Suprapubic skin (tissue), 4 donors: ENCODE data around the gene ATP1A3. TPM values are rescaled to one million over a fixed set of nuclear protein-coding genes. Genes with fewer than 3 reads are reported as not detected.
A peak's percentile ranks its signal among the peaks of the same experiment; 100 is the strongest.

ENCODE experiments used
- DNase-seq, 2 donors: peaks; one replicate each; pipeline ENCODE4 v3.0.0-alpha.2; 2019; ENCODE audit warnings: low spot score in 2 of 2
- H3K27ac ChIP-seq: fragments of 200-600 bp; sonication (generic); one replicate; pipeline ENCODE4 v1.5.1; 2019
- H3K27me3 ChIP-seq: fragments of 200-600 bp; sonication (generic); one replicate; pipeline ENCODE4 v1.5.1; 2019
- H3K36me3 ChIP-seq: fragments of 200-600 bp; sonication (generic); one replicate; pipeline ENCODE4 v1.5.1; 2019
- H3K4me1 ChIP-seq: fragments of 200-600 bp; sonication (generic); one replicate; pipeline ENCODE4 v1.5.1; 2019
- H3K4me3 ChIP-seq: fragments of 200-600 bp; sonication (generic); one replicate; pipeline ENCODE4 v1.5.1; 2019; ENCODE audit warnings: mild to moderate bottlenecking
- H3K9me3 ChIP-seq: fragments of 200-600 bp; sonication (generic); one replicate; pipeline ENCODE4 v1.5.1; 2019
- CTCF ChIP-seq, 2 donors: fragments of 200-600 bp in 1 of 2; fragments of 450-650 bp in 1 of 2; sonication (generic) in 1 of 2; IDR thresholded peaks; one replicate each; pipeline ENCODE4 v1.5.1; 2016 to 2019; ENCODE audit warnings: antibody characterized with exemption in 2 of 2, mild to moderate bottlenecking in 1 of 2, moderate library complexity in 1 of 2
- EP300 ChIP-seq: sonication (generic); formaldehyde crosslinking; IDR thresholded peaks from one replicate; pipeline ENCODE4 v1.6.1; 2017; ENCODE audit warnings: antibody characterized with exemption
- POLR2A ChIP-seq, 2 donors: fragments of 450-650 bp; IDR thresholded peaks; one replicate each; pipeline ENCODE4 v1.6.1; 2017; ENCODE audit warnings: antibody characterized with exemption in 2 of 2, mild to moderate bottlenecking in 2 of 2, moderate library complexity in 2 of 2
- POLR2AphosphoS5 ChIP-seq, 3 donors: sonication (generic); formaldehyde crosslinking; IDR thresholded peaks; one replicate each; pipeline ENCODE4 v1.6.1; 2017; ENCODE audit warnings: antibody characterized with exemption in 3 of 3
- WGBS: methylation state at CpG from one replicate; pipeline ENCODE4 v1.1.5; 2018; 5-methylcytosine and 5-hydroxymethylcytosine counted together
- total RNA-seq, 4 donors: library from RNA; depleted of rRNA; stranded (reverse); fragments of >200 nt; gene quantifications; one replicate each; pipeline ENCODE4 v1.1.0, GENCODE V29; 2016

The ATP1A3 gene
- total RNA-seq, 4 donors from 2014 or later = not detected

- 19% methylated on average over 19 of the region's 55 CpGs for WGBS
- H3K9me3 ChIP-seq = no peaks in the 10 kb centered on the region
- H3K4me3 ChIP-seq = no peak overlapping the region
- TF ChIP-seq POLR2AphosphoS5 (IDR thresholded peaks at IDR 0.05) = no peak
- H3K4me1 ChIP-seq = peaks cover 21% of the 10 kb centered on the region
- no peak overlapping the region for H3K27ac ChIP-seq
- H3K36me3 ChIP-seq = no peaks in the 10 kb centered on the region
- H3K27me3 ChIP-seq = peaks cover 92% of the 10 kb centered on the region
- no peak for DNase-seq
Measured at GRCh38 chr19:41999071-41999877, 5.2 kb upstream of the ATP1A3 start.

- H3K27me3 ChIP-seq = peaks cover 99% of the 10 kb centered on the region
- no peaks in the 10 kb centered on the region for H3K36me3 ChIP-seq
- TF ChIP-seq CTCF (IDR thresholded peaks at IDR 0.05) (peak in 1 of 2 donors; percentile 44), EP300 (no peak), POLR2AphosphoS5 (IDR thresholded peaks at IDR 0.05) (no peak)
- 6% methylated on average over 4 of the region's 64 CpGs for WGBS
- no peak overlapping the region for H3K27ac ChIP-seq
- H3K4me3 ChIP-seq = peak overlapping the region; percentile 17
- no peak for DNase-seq
- H3K9me3 ChIP-seq = no peaks in the 10 kb centered on the region
- peaks cover 29% of the 10 kb centered on the region for H3K4me1 ChIP-seq
Measured at GRCh38 chr19:41998246-41999020, 4.4 kb upstream of the ATP1A3 start.

- 8% methylated on average over 14 of the region's 14 CpGs for WGBS
Measured at GRCh38 chr19:41997851-41998229, 3.8 kb upstream of the ATP1A3 start.

GRCh38 chr19:41997121-41997850, 3.3 kb upstream of the ATP1A3 start:
- peaks cover 99% of the 10 kb centered on the region for H3K27me3 ChIP-seq
- no peaks in the 10 kb centered on the region for H3K36me3 ChIP-seq
- no peak for DNase-seq
- H3K4me1 ChIP-seq = peaks cover 29% of the 10 kb centered on the region
- no peak overlapping the region for H3K4me3 ChIP-seq
- H3K27ac ChIP-seq = no peak overlapping the region
- TF ChIP-seq EP300 = no peak
- WGBS = 1% methylated on average over 25 of the region's 35 CpGs
- H3K9me3 ChIP-seq = no peaks in the 10 kb centered on the region

More at GRCh38 chr19:41997851-41998229, 3.8 kb upstream of the ATP1A3 start:
- Histone ChIP-seq H3K4me3 (no peak overlapping the region), H3K27me3 (peaks cover 99% of the 10 kb centered on the region), H3K9me3 (no peaks in the 10 kb centered on the region), H3K27ac (no peak overlapping the region), H3K36me3 (no peaks in the 10 kb centered on the region), H3K4me1 (peaks cover 29% of the 10 kb centered on the region)
- TF ChIP-seq EP300 = no peak
- no peak for TF ChIP-seq CTCF (IDR thresholded peaks at IDR 0.05)
- no peak for TF ChIP-seq POLR2AphosphoS5 (IDR thresholded peaks at IDR 0.05)
- TF ChIP-seq POLR2A (IDR thresholded peaks at IDR 0.05) = no peak
- DNase-seq = no peak

GRCh38 chr19:41995959-41996797, 2.1 kb upstream of the ATP1A3 start:
- Histone ChIP-seq H3K4me1 (peaks cover 29% of the 10 kb centered on the region), H3K27me3 (peaks cover 99% of the 10 kb centered on the region), H3K9me3 (no peaks in the 10 kb centered on the region), H3K27ac (no peak overlapping the region), H3K36me3 (no peaks in the 10 kb centered on the region), H3K4me3 (no peak overlapping the region)
- 35% methylated on average over 12 of the region's 12 CpGs for WGBS
- DNase-seq = no peak
- TF ChIP-seq EP300 = no peak
